ENCODE measurements around the gene DENND10. TPM values are rescaled to one million over a fixed set of nuclear protein-coding genes. Genes with fewer than 3 reads are reported as not detected.

The DENND10 gene
- total and polyA plus RNA-seq, 9 donors: 29.9 to 53.8 (median 40.6) TPM

- intact Hi-C loops (cut with DNase I): no loop called here
- no peak for TF ChIP-seq POLR2A (IDR thresholded peaks at IDR 0.05)
- no peak for TF ChIP-seq CTCF (IDR thresholded peaks at IDR 0.05)
- no peak for TF ChIP-seq EP300 (IDR thresholded peaks at IDR 0.05)
- DNase-seq: no peak
- no peaks in the 10 kb centered on the region for H3K36me3 ChIP-seq
- H3K4me1 ChIP-seq (ENCODE audit: insufficient read depth): no peaks in the 10 kb centered on the region
- H3K27me3 ChIP-seq: no peaks in the 10 kb centered on the region
- no peak overlapping the region for H3K4me3 ChIP-seq
- 45 to 64% (median 58%) methylated on average over 4 of the region's 4 CpGs for WGBS, 3 donors
- no peak overlapping the region for H3K27ac ChIP-seq
- H3K9me3 ChIP-seq: no peaks in the 10 kb centered on the region
Observed at GRCh38 chr10:119112056-119112455, 8.1 kb downstream of the DENND10 start.

- intact Hi-C loops (cut with DNase I): no loop called here
- no peak for DNase-seq
- H3K9me3 ChIP-seq: no peaks in the 10 kb centered on the region
- no peaks in the 10 kb centered on the region for H3K4me1 ChIP-seq (ENCODE audit: insufficient read depth)
- no peak overlapping the region for H3K4me3 ChIP-seq
- 78 to 82% (median 79%) methylated on average over 11 of the region's 11 CpGs for WGBS, 3 donors
- TF ChIP-seq POLR2A (IDR thresholded peaks at IDR 0.05): no peak
- TF ChIP-seq CTCF (IDR thresholded peaks at IDR 0.05): no peak
- no peak for TF ChIP-seq EP300 (IDR thresholded peaks at IDR 0.05)
- no peaks in the 10 kb centered on the region for H3K27me3 ChIP-seq
- H3K36me3 ChIP-seq: no peaks in the 10 kb centered on the region
- H3K27ac ChIP-seq: no peak overlapping the region
Observed at GRCh38 chr10:119113751-119114732, 10.1 kb downstream of the DENND10 start.

GRCh38 chr10:119115926-119116325 lies 12.0 kb downstream of the DENND10 start:
- Histone ChIP-seq H3K27me3 (no peaks in the 10 kb centered on the region), H3K36me3 (no peaks in the 10 kb centered on the region), H3K4me3 (no peak overlapping the region), H3K4me1 (ENCODE audit: insufficient read depth) (no peaks in the 10 kb centered on the region), H3K27ac (no peak overlapping the region), H3K9me3 (no peaks in the 10 kb centered on the region)
- no peak for DNase-seq
- intact Hi-C loops (cut with DNase I): no loop called here
- TF ChIP-seq POLR2A (IDR thresholded peaks at IDR 0.05) (no peak), EP300 (IDR thresholded peaks at IDR 0.05) (no peak), CTCF (IDR thresholded peaks at IDR 0.05) (no peak)
- WGBS, 3 donors: 71 to 83% (median 82%) methylated on average over 9 of the region's 9 CpGs

GRCh38 chr10:119116326-119116951 lies 12.5 kb downstream of the DENND10 start:
- DNase-seq: no peak
- Histone ChIP-seq H3K4me3 (no peak overlapping the region), H3K27me3 (no peaks in the 10 kb centered on the region), H3K36me3 (no peaks in the 10 kb centered on the region), H3K9me3 (no peaks in the 10 kb centered on the region), H3K4me1 (ENCODE audit: insufficient read depth) (no peaks in the 10 kb centered on the region), H3K27ac (no peak overlapping the region)
- TF ChIP-seq POLR2A (IDR thresholded peaks at IDR 0.05): no peak
- no peak for TF ChIP-seq EP300 (IDR thresholded peaks at IDR 0.05)
- TF ChIP-seq CTCF (IDR thresholded peaks at IDR 0.05): no peak
- WGBS, 3 donors: 91 to 96% (median 95%) methylated on average over 6 of the region's 6 CpGs
- intact Hi-C loops (cut with DNase I): no loop called here

Measured in ovary (tissue), 9 donors.